ENCODE data around the gene CFAP410. TPM values are rescaled to one million over a fixed set of nuclear protein-coding genes. Genes with fewer than 3 reads are reported as not detected.

Gene CFAP410
- total RNA-seq, 6 experiments from 2014 or later = 6.9 to 15.4 (median 13.1) TPM

DNA sequence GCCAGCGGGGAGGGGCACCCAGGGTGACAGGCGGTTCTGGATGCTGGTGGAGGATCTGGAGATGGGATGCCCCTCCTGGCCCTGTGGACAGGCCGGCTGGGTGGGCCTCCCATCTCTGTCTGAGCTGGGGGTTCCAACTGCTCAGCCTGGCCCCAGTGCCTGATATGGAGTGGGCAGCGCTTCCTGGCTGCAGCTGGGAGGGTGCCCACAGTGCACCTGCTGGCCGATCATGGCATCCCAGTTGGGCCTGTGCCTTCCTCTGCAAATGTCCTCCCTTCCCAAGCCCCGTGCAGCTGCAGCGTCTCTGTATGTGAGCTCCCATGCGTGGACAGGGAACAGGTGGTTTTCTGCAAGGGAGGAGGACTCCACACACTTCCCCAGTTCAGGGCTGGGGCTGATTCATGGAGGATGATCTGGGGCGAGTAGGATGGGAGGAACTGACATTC, 37.2 kb downstream of the CFAP410 start:
- Histone ChIP-seq H3K9me3 (no peaks in the 10 kb centered on the region), H3K27me3 (no peaks in the 10 kb centered on the region), H3K4me3 (no peak overlapping the region), H3K4me1 (peaks cover 0 to 43% (median 15%) of the 10 kb centered on the region in 4 donors), H3K27ac (no peak overlapping the region), H3K36me3 (peaks cover 0 to under 1% (median 0%) of the 10 kb centered on the region in 4 donors)
- intact Hi-C loops (cut with DNase I) = no loop called here
- 60% methylated on average over 3 of the region's 9 CpGs for WGBS (ENCODE audit: insufficient coverage, low coverage, low lambda C conversion rate, missing lambda C conversion rate)
- TF ChIP-seq CTCF (IDR thresholded peaks at IDR 0.05) (no peak), POLR2A (IDR thresholded peaks at IDR 0.05) (no peak)
- DNase-seq (no peak), ATAC-seq (no peak)

DNA sequence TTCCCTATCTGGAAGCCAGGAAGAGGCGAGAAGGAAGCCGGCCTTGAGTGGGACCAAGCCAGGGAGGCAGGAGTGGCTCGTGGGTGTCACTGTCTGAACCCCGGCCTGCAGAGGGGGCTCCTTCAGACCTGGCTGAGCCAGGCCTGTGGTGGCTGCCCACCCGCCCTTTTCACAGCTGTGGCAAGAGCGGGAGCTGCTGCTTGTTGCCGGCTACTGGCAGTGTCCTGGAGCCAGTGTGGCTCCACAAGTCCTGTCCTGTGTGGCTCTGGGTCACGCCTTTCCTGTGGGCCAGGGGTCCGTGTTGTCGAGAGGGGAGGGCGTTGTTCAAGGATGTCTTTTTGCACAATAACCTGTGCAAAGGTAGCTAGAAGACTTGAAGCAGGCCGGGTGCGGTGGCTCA, 38.0 kb downstream of the CFAP410 start:
- Histone ChIP-seq H3K27ac (peak overlapping the region in 2 of 3 donors; percentile 80 to 86), H3K4me3 (peak overlapping the region; percentile 66 to 88 (median 83)), H3K4me1 (peaks cover 0 to 43% (median 15%) of the 10 kb centered on the region in 4 donors), H3K27me3 (no peaks in the 10 kb centered on the region), H3K36me3 (no peaks in the 10 kb centered on the region), H3K9me3 (no peaks in the 10 kb centered on the region)
- intact Hi-C loops (cut with DNase I) = no loop called here
- no peak for TF ChIP-seq CTCF (IDR thresholded peaks at IDR 0.05)
- TF ChIP-seq POLR2A (IDR thresholded peaks at IDR 0.05) = no peak
- 24% methylated on average over 5 of the region's 13 CpGs for WGBS (ENCODE audit: insufficient coverage, low coverage, low lambda C conversion rate, missing lambda C conversion rate)
- ATAC-seq (no peak), DNase-seq (no peak)

- TF ChIP-seq CTCF (IDR thresholded peaks at IDR 0.05) (no peak), POLR2A (IDR thresholded peaks at IDR 0.05) (peak; percentile 65)
- H3K36me3 ChIP-seq = no peaks in the 10 kb centered on the region
- peak overlapping the region; percentile 66 to 88 (median 83) for H3K4me3 ChIP-seq
- DNase-seq (peak; percentile 80 to 85 (median 85)), ATAC-seq (peak; percentile 51 to 61 (median 58))
- H3K27me3 ChIP-seq = no peaks in the 10 kb centered on the region
- peak overlapping the region; percentile 26 to 86 (median 80) for H3K27ac ChIP-seq
- 0% methylated on average over 1 of the region's 67 CpGs for WGBS (ENCODE audit: insufficient coverage, low coverage, low lambda C conversion rate, missing lambda C conversion rate)
- H3K4me1 ChIP-seq = peaks cover 0 to 43% (median 15%) of the 10 kb centered on the region in 4 donors
- intact Hi-C loops (cut with DNase I) = no loop called here
- no peaks in the 10 kb centered on the region for H3K9me3 ChIP-seq
Observed at GRCh38 chr21:44300262-44300959, 38.8 kb downstream of the CFAP410 start.

- ATAC-seq = peak; percentile 47 to 70 (median 62)
- Histone ChIP-seq H3K27ac (peak within 1 kb of the TSS; percentile 84 to 88 (median 86)), H3K9me3 (no peaks in the 10 kb centered on the region), H3K27me3 (no peaks in the 10 kb centered on the region), H3K4me1 (peaks cover 0 to 43% (median 15%) of the 10 kb centered on the region in 4 donors), H3K4me3 (peak within 1 kb of the TSS; percentile 66 to 88 (median 83)), H3K36me3 (no peaks in the 10 kb centered on the region)
- 1% methylated on average over 8 of the region's 94 CpGs for WGBS (ENCODE audit: insufficient coverage, low coverage, low lambda C conversion rate, missing lambda C conversion rate)
- DNase-seq = peak; percentile 83 to 84 (median 83)
- intact Hi-C loops (cut with DNase I) = no loop called here
- TF ChIP-seq POLR2A (IDR thresholded peaks at IDR 0.05) (peak; percentile 41), CTCF (IDR thresholded peaks at IDR 0.05) (no peak)
Observed at GRCh38 chr21:44299458-44300261, 39.5 kb downstream of the CFAP410 start, which contains the start of gene PFKL. Gene PFKL (plus strand): TSS chr21:44300053. CDS start chr21:44300106, 53 bp downstream.
